OCI-LY7 (cell line): ENCODE data around the gene GPR55. TPM values are rescaled to one million over a fixed set of nuclear protein-coding genes. Genes with fewer than 3 reads are reported as not detected.

Experiments
- BruUV-seq: library from RNA; stranded (reverse); fragments of 400-500 nt; replicated peaks from 2 replicates; lab custom pipeline; 2021; lab: Mats Ljungman, UMichigan
- CTCF ChIA-PET: fragments of 300-600 bp; sonication (Branson Sonifier 250); formaldehyde crosslinking; loops from one replicate; lab custom pipeline; 2022; ENCODE audit warnings: antibody characterized with exemption; ENCODE audit not compliant: unreplicated experiment; lab: Charles Lee
- POLR2A ChIA-PET: fragments of 300-600 bp; sonication (Branson Sonifier 250); formaldehyde crosslinking; loops from one replicate; lab custom pipeline; 2022; ENCODE audit warnings: antibody characterized with exemption; lab: Charles Lee
- DNase-seq: peaks from one replicate; pipeline ENCODE4 v3.0.0-alpha.2; 2015; ENCODE audit warnings: low spot score
- H2AFZ ChIP-seq: fragments of 200-600 bp; sonication (generic), shearing (Covaris generic); 2 replicates; pipeline ENCODE4 v1.6.1; 2014; ENCODE audit warnings: mild to moderate bottlenecking, antibody characterized with exemption, low read length, moderate library complexity
- H3K27ac ChIP-seq: fragments of 200-600 bp; sonication (generic); 2 replicates; pipeline ENCODE4 v1.5.1; 2014; ENCODE audit warnings: mixed run types, low read depth, mild to moderate bottlenecking, moderate library complexity, low read length, inconsistent platforms; ENCODE audit not compliant: poor library complexity, severe bottlenecking
- H3K36me3 ChIP-seq: fragments of 200-600 bp; sonication (generic); 2 replicates; pipeline ENCODE4 v1.6.1; 2014; ENCODE audit warnings: mild to moderate bottlenecking, antibody characterized with exemption, low read length, moderate library complexity, mixed read lengths; ENCODE audit not compliant: insufficient read depth
- H3K4me1 ChIP-seq: fragments of 200-600 bp; sonication (generic); 2 replicates; pipeline ENCODE4 v1.5.1; 2014; ENCODE audit warnings: mild to moderate bottlenecking, low read length; ENCODE audit not compliant: insufficient read depth, poor library complexity, severe bottlenecking
- H3K4me2 ChIP-seq: fragments of 200-600 bp; sonication (generic); 2 replicates; pipeline ENCODE4 v1.6.1; 2014; ENCODE audit warnings: mild to moderate bottlenecking, low read length
- H3K4me3 ChIP-seq: fragments of 200-600 bp; sonication (generic); 2 replicates; pipeline ENCODE4 v1.5.1; 2014; ENCODE audit warnings: mild to moderate bottlenecking, low read depth, low read length; ENCODE audit not compliant: poor library complexity, severe bottlenecking
- H3K79me2 ChIP-seq: fragments of 200-600 bp; sonication (generic); 2 replicates; pipeline ENCODE4 v1.6.1; 2016; ENCODE audit warnings: low read depth, mild to moderate bottlenecking, low read length, moderate library complexity, mixed read lengths; ENCODE audit not compliant: insufficient read depth
- H3K9me2 ChIP-seq: fragments of 200-600 bp; sonication (generic); 2 replicates; pipeline ENCODE4 v1.6.1; 2016; ENCODE audit warnings: mild to moderate bottlenecking, low read length, mixed read lengths; ENCODE audit not compliant: insufficient read depth
- H3K9me3 ChIP-seq: fragments of 200-600 bp; sonication (generic); 2 replicates; pipeline ENCODE4 v1.6.1; 2014; ENCODE audit warnings: mild to moderate bottlenecking, mixed run types, low read length, mixed read lengths
- H4K20me1 ChIP-seq: fragments of 200-600 bp; sonication (generic); 2 replicates; pipeline ENCODE4 v1.6.1; 2014; ENCODE audit warnings: mild to moderate bottlenecking, antibody characterized with exemption, low read length, moderate library complexity, mixed read lengths; ENCODE audit not compliant: insufficient read depth
- EZH2phosphoT487 ChIP-seq: fragments of 200-600 bp; sonication (generic); IDR thresholded peaks from 2 replicates; pipeline ENCODE4 v1.6.1; 2018; ENCODE audit warnings: low read depth, borderline replicate concordance, mild to moderate bottlenecking, mixed run types, antibody characterized with exemption, low read length, moderate library complexity, mixed read lengths
- intact Hi-C: fragments of 100-400 bp; cut with micrococcal nuclease; formaldehyde crosslinking; loops from one replicate; pipeline ENCODE4 v1.10.0; 2022; ENCODE audit not compliant: unreplicated experiment
- total RNA-seq, 2 experiments: library from RNA; depleted of rRNA in 1 of 2; stranded (reverse); fragments of >200 nt in 1 of 2; shearing (Covaris generic) in 1 of 2; gene quantifications; 2 replicates each; pipeline ENCODE4 v1.2.3, GENCODE V29; 2014 to 2022
- TF ChIP-seq, protein P1 (sequence below): fragments of 200-600 bp; sonication (generic); conservative IDR thresholded peaks from 2 replicates; pipeline ENCODE4 v1.5.1; 2014; ENCODE audit warnings: mild to moderate bottlenecking, antibody characterized with exemption, low read length, moderate library complexity, mixed read lengths

GPR55 gene
- total RNA-seq, 2 experiments from 2014 or later = 0.22 TPM; not detected in 1

DNA sequence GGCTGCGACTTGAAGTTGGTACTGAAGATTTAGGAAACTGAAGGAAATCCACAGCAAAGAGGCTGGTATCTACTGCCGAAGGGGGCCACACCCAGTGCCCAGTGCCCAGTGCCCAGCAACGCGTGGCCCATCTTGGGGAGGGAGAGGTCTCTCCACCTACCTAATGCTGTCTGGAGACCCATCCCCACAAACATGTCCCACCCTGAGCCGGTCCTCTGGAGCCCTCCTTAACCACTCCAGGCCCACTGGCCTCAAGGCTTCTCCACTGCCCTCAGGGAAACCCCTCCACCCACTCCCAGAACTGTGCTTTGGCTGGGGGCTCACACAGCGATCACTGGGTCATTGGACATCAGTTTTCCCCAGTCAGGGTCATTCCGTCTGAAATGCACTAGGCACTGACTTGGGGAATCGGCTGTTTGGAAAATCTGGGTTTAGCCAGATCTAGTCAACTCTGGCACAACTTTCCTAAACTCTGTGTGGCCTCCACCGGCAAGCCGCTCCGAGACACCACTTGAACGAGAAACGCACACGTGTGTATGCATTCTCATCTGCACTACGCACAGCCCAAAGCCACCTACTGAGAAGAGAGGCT lies 20.1 kb downstream of the GPR55 start:
- no TSS peak for BruUV-seq
- no peaks in the 10 kb centered on the region for H3K36me3 ChIP-seq
- H3K4me3 ChIP-seq = no peak overlapping the region
- peaks cover 7% of the 10 kb centered on the region for H3K4me1 ChIP-seq
- intact Hi-C loops = no loop called here
- H3K9me2 ChIP-seq = no peaks in the 10 kb centered on the region
- TF ChIP-seq, protein P1, sequence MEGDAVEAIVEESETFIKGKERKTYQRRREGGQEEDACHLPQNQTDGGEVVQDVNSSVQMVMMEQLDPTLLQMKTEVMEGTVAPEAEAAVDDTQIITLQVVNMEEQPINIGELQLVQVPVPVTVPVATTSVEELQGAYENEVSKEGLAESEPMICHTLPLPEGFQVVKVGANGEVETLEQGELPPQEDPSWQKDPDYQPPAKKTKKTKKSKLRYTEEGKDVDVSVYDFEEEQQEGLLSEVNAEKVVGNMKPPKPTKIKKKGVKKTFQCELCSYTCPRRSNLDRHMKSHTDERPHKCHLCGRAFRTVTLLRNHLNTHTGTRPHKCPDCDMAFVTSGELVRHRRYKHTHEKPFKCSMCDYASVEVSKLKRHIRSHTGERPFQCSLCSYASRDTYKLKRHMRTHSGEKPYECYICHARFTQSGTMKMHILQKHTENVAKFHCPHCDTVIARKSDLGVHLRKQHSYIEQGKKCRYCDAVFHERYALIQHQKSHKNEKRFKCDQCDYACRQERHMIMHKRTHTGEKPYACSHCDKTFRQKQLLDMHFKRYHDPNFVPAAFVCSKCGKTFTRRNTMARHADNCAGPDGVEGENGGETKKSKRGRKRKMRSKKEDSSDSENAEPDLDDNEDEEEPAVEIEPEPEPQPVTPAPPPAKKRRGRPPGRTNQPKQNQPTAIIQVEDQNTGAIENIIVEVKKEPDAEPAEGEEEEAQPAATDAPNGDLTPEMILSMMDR = no peak
- no peak overlapping the region for H3K4me2 ChIP-seq
- H3K9me3 ChIP-seq = no peaks in the 10 kb centered on the region
- no peak for DNase-seq
- CTCF ChIA-PET = no interaction called here
- H3K79me2 ChIP-seq = no peaks in the 10 kb centered on the region
- POLR2A ChIA-PET = no interaction called here
- no peak overlapping the region for H2AFZ ChIP-seq
- H3K27ac ChIP-seq = no peak overlapping the region
- H4K20me1 ChIP-seq = no peaks in the 10 kb centered on the region

DNA sequence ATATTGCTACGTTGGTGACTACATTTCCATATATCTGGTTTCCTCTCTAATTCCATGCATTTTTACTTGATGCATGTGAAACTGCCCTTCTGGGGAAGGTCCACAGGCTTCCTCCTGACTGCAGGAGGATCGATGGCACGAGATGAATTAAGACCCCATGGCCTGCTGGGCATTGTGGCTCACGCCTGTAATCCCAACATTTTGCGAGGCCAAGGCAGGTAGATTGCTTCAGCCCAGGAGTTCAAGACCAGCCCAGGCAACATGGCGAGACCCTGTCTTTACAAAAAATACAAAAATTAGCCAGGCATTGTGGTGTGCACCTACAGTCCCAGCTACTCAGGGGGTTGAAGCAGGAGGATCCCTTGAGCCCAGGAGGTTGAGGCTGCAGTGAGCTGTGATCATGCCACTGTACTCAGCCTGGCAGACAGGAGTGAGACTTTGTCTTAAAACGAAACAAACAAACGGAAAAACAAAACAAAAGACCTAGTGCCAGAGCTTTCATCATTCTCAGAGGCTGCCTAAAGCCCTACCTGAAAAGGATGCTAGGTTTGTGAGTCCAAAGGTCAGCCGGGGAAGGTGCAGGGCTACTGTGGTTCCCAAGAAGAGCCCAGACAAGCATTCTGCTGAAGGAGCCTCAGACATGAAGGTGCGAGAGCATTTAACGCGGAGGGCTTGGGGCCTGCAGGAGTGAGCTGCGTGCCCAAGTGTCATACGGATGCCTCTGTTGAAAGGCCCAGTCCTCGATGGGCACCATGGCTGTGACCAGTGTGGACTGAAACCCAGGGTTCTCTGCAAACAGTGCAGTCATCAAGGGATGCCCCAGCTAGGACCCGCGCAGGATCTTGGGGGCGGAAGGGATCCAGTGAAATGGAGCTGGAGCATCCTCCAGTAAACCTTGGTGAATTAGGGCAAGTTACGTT lies 21.6 kb downstream of the GPR55 start:
- no peaks in the 10 kb centered on the region for H3K36me3 ChIP-seq
- no peak overlapping the region for H2AFZ ChIP-seq
- intact Hi-C loops = no loop called here
- H3K27ac ChIP-seq = no peak overlapping the region
- TF ChIP-seq EZH2phosphoT487 = no peak
- TF ChIP-seq, protein P1 = no peak
- BruUV-seq = no TSS peak
- CTCF ChIA-PET = no interaction called here
- H3K9me2 ChIP-seq = no peaks in the 10 kb centered on the region
- no peaks in the 10 kb centered on the region for H3K79me2 ChIP-seq
- no peak for DNase-seq
- H3K9me3 ChIP-seq = no peaks in the 10 kb centered on the region
- H4K20me1 ChIP-seq = no peaks in the 10 kb centered on the region
- H3K4me2 ChIP-seq = no peak overlapping the region
- no peak overlapping the region for H3K4me3 ChIP-seq
- POLR2A ChIA-PET = no interaction called here
- H3K4me1 ChIP-seq = peaks cover 7% of the 10 kb centered on the region
